Vagina (tissue), 2 donors: ENCODE data around the gene CAMSAP2.

Source experiments
- CTCF ChIP-seq, 3 experiments: fragments of 450-650 bp in 2 of 3; fragments of 200-600 bp in 1 of 3; sonication (generic) in 1 of 3; IDR thresholded peaks; one replicate each; pipeline ENCODE4 v1.5.1; 2017 to 2019; ENCODE audit warnings: antibody characterized with exemption in 3 of 3, mild to moderate bottlenecking in 2 of 3, moderate library complexity in 2 of 3
- POLR2A ChIP-seq, 2 donors: fragments of 450-650 bp; IDR thresholded peaks; one replicate each; pipeline ENCODE4 v1.6.1; 2017; ENCODE audit warnings: antibody characterized with exemption in 2 of 2, mild to moderate bottlenecking in 2 of 2, moderate library complexity in 2 of 2
- POLR2AphosphoS5 ChIP-seq, 2 donors: sonication (generic); formaldehyde crosslinking; IDR thresholded peaks; one replicate each; pipeline ENCODE4 v1.9.0; 2017; ENCODE audit warnings: antibody characterized with exemption in 2 of 2, mild to moderate bottlenecking in 2 of 2, low read depth in 1 of 2; ENCODE audit not compliant: insufficient read depth in 1 of 2

GRCh38 chr1:200908191-200908868, 169.6 kb downstream of the CAMSAP2 start:
- TF ChIP-seq CTCF (IDR thresholded peaks at IDR 0.05) = no peak
- no peak for TF ChIP-seq POLR2A (IDR thresholded peaks at IDR 0.05)
- TF ChIP-seq POLR2AphosphoS5 (IDR thresholded peaks at IDR 0.05; ENCODE audit: insufficient read depth in 1 of 2, low read depth in 1 of 2) = peak in 1 of 2 donors; percentile 9
